Spleen (tissue), 11 donors: ENCODE measurements around the gene PACS1. TPM values are rescaled to one million over a fixed set of nuclear protein-coding genes. Genes with fewer than 3 reads are reported as not detected.
A peak's percentile ranks its signal among the peaks of the same experiment; 100 is the strongest.

Experiments
- DNase-seq: peaks from one replicate; pipeline ENCODE4 v3.0.0-alpha.2; 2020
- H3K27ac ChIP-seq, 8 donors: fragments of 200-600 bp; sonication (generic) in 7 of 8; 1 replicate in 4 of 8; 2 replicates in 4 of 8; pipeline versions ENCODE4 v1.5.0 to v1.8.0; 2016 to 2021; ENCODE audit warnings: inconsistent platforms in 4 of 8, mild to moderate bottlenecking in 4 of 8, moderate library complexity in 1 of 8
- H3K27me3 ChIP-seq, 7 donors: fragments of 200-600 bp; sonication (generic) in 6 of 7; replicated peaks in 1 of 7; 1 replicate in 4 of 7; 2 replicates in 3 of 7; pipeline versions ENCODE4 v1.5.0 to v1.8.0; 2016 to 2021; ENCODE audit warnings: inconsistent platforms in 3 of 7, mild to moderate bottlenecking in 1 of 7
- H3K36me3 ChIP-seq, 6 donors: fragments of 200-600 bp; sonication (generic) in 5 of 6; 1 replicate in 4 of 6; 2 replicates in 2 of 6; pipeline versions ENCODE4 v1.5.0 to v1.8.0; 2016 to 2021; ENCODE audit warnings: inconsistent platforms in 2 of 6
- H3K4me1 ChIP-seq, 6 donors: fragments of 200-600 bp; sonication (generic) in 5 of 6; 1 replicate in 3 of 6; 2 replicates in 3 of 6; pipeline versions ENCODE4 v1.5.0 to v1.8.0; 2016 to 2021; ENCODE audit warnings: inconsistent platforms in 3 of 6
- H3K4me3 ChIP-seq, 8 donors: fragments of 200-600 bp; sonication (generic) in 7 of 8; 1 replicate in 4 of 8; 2 replicates in 4 of 8; pipeline versions ENCODE4 v1.5.0 to v1.8.0; 2016 to 2021; ENCODE audit warnings: inconsistent platforms in 4 of 8, mild to moderate bottlenecking in 4 of 8, moderate library complexity in 2 of 8
- H3K9me3 ChIP-seq, 8 donors: fragments of 200-600 bp; sonication (generic) in 7 of 8; 1 replicate in 4 of 8; 2 replicates in 4 of 8; pipeline versions ENCODE4 v1.5.0 to v1.8.0; 2016 to 2021; ENCODE audit warnings: inconsistent platforms in 4 of 8
- CTCF ChIP-seq, 11 experiments: fragments of 200-600 bp in 7 of 11; fragments of 450-650 bp in 4 of 11; sonication (generic) in 4 of 11; IDR thresholded peaks in 8 of 11; conservative IDR thresholded peaks in 3 of 11; 1 replicate in 7 of 11; 2 replicates in 4 of 11; pipeline versions ENCODE4 v1.4.0 to v1.8.0; 2016 to 2021; ENCODE audit warnings: antibody characterized with exemption in 11 of 11, inconsistent platforms in 4 of 11, mild to moderate bottlenecking in 1 of 11
- POLR2A ChIP-seq, 3 donors: fragments of 450-650 bp; IDR thresholded peaks; one replicate each; pipeline ENCODE4 v1.5.1; 2017; ENCODE audit warnings: antibody characterized with exemption in 3 of 3, mild to moderate bottlenecking in 1 of 3
- POLR2AphosphoS5 ChIP-seq, 3 donors: sonication (generic); formaldehyde crosslinking; IDR thresholded peaks; one replicate each; pipeline ENCODE4 v1.5.1; 2017; ENCODE audit warnings: antibody characterized with exemption in 3 of 3
- WGBS, 5 donors: extraction: QIAGEN DNeasy Blood & Tissue Kit in 3 of 5; methylation state at CpG; one replicate each; pipeline versions ENCODE4 v1.1.5 to v1.1.7; 2013 to 2018; 5-methylcytosine and 5-hydroxymethylcytosine counted together
- intact Hi-C: fragments of 100-400 bp; cut with DNase I; formaldehyde crosslinking; loops from one replicate; pipeline ENCODE4 v1.15.0; 2023; ENCODE audit warnings: low total_unique reads
- polyA plus RNA-seq, 3 donors: library from polyadenylated mRNA; stranded (reverse); fragments of 200-250 nt; gene quantifications; one replicate each; pipeline ENCODE4 v1.2.1, GENCODE V29; 2013
- total RNA-seq, 7 donors: library from RNA; depleted of rRNA in 3 of 7; stranded (reverse); fragments of >200 nt in 3 of 7; fragmentation: NEBNext Ultra II Directional in 4 of 7; extraction: Animal tissue kit (Norgen Biotek cat#: 25700) in 4 of 7; gene quantifications; one replicate each; pipeline versions ENCODE4 v1.1.0 to v1.2.1, GENCODE V29; 2016 to 2021
- donor health status: healthy with polysubstance abuse.
- donor health status: DM: no; HTN: no; CAD: no; lungs with moderate emphysema.
- donor health status: DM: no; HTN: no; CAD: no.
- donor health status: Bipolar disorder and iron deficiency.
- donor health status: healthy.
- donor health status: DM: no; HTN: no; CAD: no.
- donor health status: DM: yes; HTN: yes; CAD: no.

PACS1 gene
- total and polyA plus RNA-seq, 10 donors, result 20.6 to 126 (median 98.8) TPM

GRCh38 chr11:66071381-66071801, 1.3 kb downstream of the PACS1 start:
- Histone ChIP-seq H3K4me3 (peak overlapping the region; percentile 74 to 98 (median 84)), H3K9me3 (no peaks in the 10 kb centered on the region), H3K36me3 (peaks cover 0 to 61% (median 31%) of the 10 kb centered on the region in 6 donors), H3K4me1 (peaks cover 33 to 89% (median 58%) of the 10 kb centered on the region in 6 donors), H3K27ac (peak overlapping the region; percentile 44 to 99 (median 98)), H3K27me3 (no peaks in the 10 kb centered on the region)
- WGBS, 5 donors, result 9 to 24% (median 13%) methylated on average over 2 of the region's 2 CpGs
- DNase-seq, result no peak
- intact Hi-C loops, result no loop called here
- no peak for TF ChIP-seq POLR2AphosphoS5 (IDR thresholded peaks at IDR 0.05)
- TF ChIP-seq POLR2A (IDR thresholded peaks at IDR 0.05), result no peak
- no peak for TF ChIP-seq CTCF (IDR thresholded peaks at IDR 0.05 in 8 of 11, conservative IDR thresholded peaks at IDR 0.05 in 3 of 11)

- peaks cover 33 to 89% (median 54%) of the 10 kb centered on the region in 6 donors for H3K4me1 ChIP-seq
- no peak for DNase-seq
- 54 to 71% (median 67%) methylated on average over 3 of the region's 3 CpGs for WGBS, 5 donors
- peak overlapping the region in 5 of 8 donors; percentile 74 to 98 (median 78) for H3K4me3 ChIP-seq
- peaks cover 0 to 59% (median 24%) of the 10 kb centered on the region in 6 donors for H3K36me3 ChIP-seq
- H3K27me3 ChIP-seq, result no peaks in the 10 kb centered on the region
- intact Hi-C loops, result no loop called here
- TF ChIP-seq POLR2A (IDR thresholded peaks at IDR 0.05), result no peak
- no peak for TF ChIP-seq CTCF (IDR thresholded peaks at IDR 0.05 in 8 of 11, conservative IDR thresholded peaks at IDR 0.05 in 3 of 11)
- TF ChIP-seq POLR2AphosphoS5 (IDR thresholded peaks at IDR 0.05), result no peak
- H3K9me3 ChIP-seq, result no peaks in the 10 kb centered on the region
- peak overlapping the region; percentile 44 to 99 (median 98) for H3K27ac ChIP-seq
Observed at GRCh38 chr11:66072081-66072480, 2.0 kb downstream of the PACS1 start.

GRCh38 chr11:66072518-66072917, 2.4 kb downstream of the PACS1 start:
- 80 to 86% (median 85%) methylated on average over 8 of the region's 8 CpGs for WGBS, 5 donors
- Histone ChIP-seq H3K36me3 (peaks cover 0 to 57% (median 19%) of the 10 kb centered on the region in 6 donors), H3K27ac (peak overlapping the region in 7 of 8 donors; percentile 44 to 99 (median 98)), H3K27me3 (no peaks in the 10 kb centered on the region), H3K9me3 (no peaks in the 10 kb centered on the region), H3K4me3 (peak overlapping the region in 3 of 8 donors; percentile 76 to 98 (median 88)), H3K4me1 (peaks cover 33 to 89% (median 54%) of the 10 kb centered on the region in 6 donors)
- no peak for DNase-seq
- TF ChIP-seq POLR2A (IDR thresholded peaks at IDR 0.05) (no peak), POLR2AphosphoS5 (IDR thresholded peaks at IDR 0.05) (no peak), CTCF (IDR thresholded peaks at IDR 0.05 in 8 of 11, conservative IDR thresholded peaks at IDR 0.05 in 3 of 11) (no peak)
- intact Hi-C loops, result no loop called here

GRCh38 chr11:66073669-66074068, 3.6 kb downstream of the PACS1 start:
- Histone ChIP-seq H3K9me3 (no peaks in the 10 kb centered on the region), H3K36me3 (peaks cover 0 to 46% (median 11%) of the 10 kb centered on the region in 6 donors), H3K27me3 (no peaks in the 10 kb centered on the region), H3K4me3 (no peak overlapping the region), H3K27ac (peak overlapping the region in 4 of 8 donors; percentile 1 to 99 (median 51)), H3K4me1 (peaks cover 30 to 89% (median 51%) of the 10 kb centered on the region in 6 donors)
- intact Hi-C loops, result no loop called here
- TF ChIP-seq CTCF (IDR thresholded peaks at IDR 0.05 in 8 of 11, conservative IDR thresholded peaks at IDR 0.05 in 3 of 11) (no peak), POLR2A (IDR thresholded peaks at IDR 0.05) (no peak), POLR2AphosphoS5 (IDR thresholded peaks at IDR 0.05) (no peak)
- no peak for DNase-seq
- WGBS, 5 donors, result 95 to 100% (median 98%) methylated on average over 1 of the region's 1 CpG
